ENCODE data around the gene SLC25A38.

The SLC25A38 gene

DNA sequence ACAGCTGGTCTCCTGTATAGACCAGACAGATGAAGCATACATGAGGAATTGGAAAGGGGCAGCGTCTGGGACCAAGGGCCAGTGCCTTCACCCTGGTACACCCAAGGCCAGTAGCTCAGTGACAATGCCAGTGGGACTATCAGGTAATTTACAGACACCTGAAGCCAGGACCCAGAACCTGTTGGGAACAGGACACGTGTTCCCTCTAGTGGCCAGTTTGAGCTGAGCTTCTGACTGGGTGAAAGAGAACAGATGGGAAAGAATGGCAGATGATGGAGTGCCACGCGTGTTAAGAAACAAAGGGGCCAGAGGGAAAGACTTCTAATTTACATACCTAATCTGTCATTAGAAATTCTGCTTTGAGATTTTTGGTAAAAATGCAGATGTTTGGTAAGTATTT lies 5.1 kb upstream of the SLC25A38 start:
- H3K9me3 ChIP-seq (ENCODE audit: control insufficient read depth in 1 of 2, low read length in 2 of 2) = no peaks in the 10 kb centered on the region
- H3K36me3 ChIP-seq (ENCODE audit: control insufficient read depth in 1 of 2, insufficient read depth in 2 of 2, low read length in 2 of 2) = no peaks in the 10 kb centered on the region
- no peak overlapping the region for H3K4me3 ChIP-seq (ENCODE audit: low read depth in 1 of 2, low read length in 2 of 2)
- no peak overlapping the region for H3K27ac ChIP-seq (ENCODE audit: low read length)
- no peaks in the 10 kb centered on the region for H3K27me3 ChIP-seq (ENCODE audit: low read depth, low read length)
- no peaks in the 10 kb centered on the region for H3K4me1 ChIP-seq (ENCODE audit: control insufficient read depth in 1 of 2, insufficient read depth in 2 of 2, low read length in 2 of 2)

DNA sequence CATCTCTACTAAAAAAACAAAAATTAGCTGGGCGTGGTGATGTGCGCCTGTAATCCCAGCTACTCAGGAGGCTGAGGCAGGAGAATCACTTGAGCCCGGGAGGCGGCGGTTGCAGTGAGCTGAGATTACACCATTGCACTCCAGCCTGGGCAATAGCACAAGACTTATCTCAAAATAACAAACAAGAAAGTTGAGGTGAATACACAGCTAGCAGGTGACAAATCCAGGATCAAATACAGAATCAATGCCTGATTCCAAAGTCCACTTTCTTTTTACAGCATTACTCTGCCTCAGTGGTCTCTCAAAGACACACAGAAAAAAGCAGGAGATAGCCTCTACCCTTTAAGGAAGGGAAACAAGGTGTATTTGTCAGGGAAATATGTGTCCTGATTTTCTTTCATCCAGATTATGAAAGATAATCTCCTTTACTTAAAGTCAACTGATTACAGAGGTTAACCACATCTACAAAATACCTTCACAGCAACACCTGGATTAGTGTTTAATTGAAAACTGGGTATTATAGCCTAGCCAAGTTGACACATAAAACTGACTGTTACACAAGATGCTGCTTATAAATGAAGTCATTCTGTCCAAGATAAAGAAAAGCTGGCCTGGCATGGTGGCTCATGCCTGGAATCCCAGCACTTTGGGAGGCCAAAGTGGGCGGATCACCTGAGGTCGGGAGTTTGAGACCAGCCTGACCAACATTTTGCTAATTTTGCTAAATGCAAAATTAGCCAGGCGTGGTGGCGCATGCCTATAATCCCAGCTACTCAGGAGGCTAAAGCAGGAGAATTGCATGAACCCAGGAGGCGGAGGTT lies 4.0 kb upstream of the SLC25A38 start:
- Histone ChIP-seq H3K4me3 (ENCODE audit: low read depth in 1 of 2, low read length in 2 of 2) (no peak overlapping the region), H3K27me3 (ENCODE audit: low read depth, low read length) (no peaks in the 10 kb centered on the region), H3K4me1 (ENCODE audit: control insufficient read depth in 1 of 2, insufficient read depth in 2 of 2, low read length in 2 of 2) (no peaks in the 10 kb centered on the region), H3K36me3 (ENCODE audit: control insufficient read depth in 1 of 2, insufficient read depth in 2 of 2, low read length in 2 of 2) (peaks cover 0 to 7% of the 10 kb centered on the region in 2 donors), H3K27ac (ENCODE audit: low read length) (no peak overlapping the region), H3K9me3 (ENCODE audit: control insufficient read depth in 1 of 2, low read length in 2 of 2) (no peaks in the 10 kb centered on the region)

DNA sequence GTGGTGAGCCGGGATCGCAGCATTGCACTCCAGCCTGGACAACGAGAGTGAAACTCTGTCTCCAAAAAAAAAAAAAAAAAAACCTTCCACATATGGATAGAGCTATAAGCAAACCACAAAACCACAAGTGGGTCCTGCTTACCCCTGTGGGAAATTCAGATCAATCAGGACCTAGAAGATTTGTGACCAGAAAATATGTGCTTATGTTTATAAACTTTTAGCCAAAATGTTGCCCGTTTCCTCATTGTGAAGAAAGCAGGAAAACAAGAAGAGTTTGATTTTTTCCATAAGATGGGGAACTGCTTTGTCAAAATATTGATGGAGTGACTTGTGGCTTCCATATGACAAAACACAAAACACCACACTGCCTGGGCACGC lies 3.4 kb upstream of the SLC25A38 start:
- H3K27ac ChIP-seq (ENCODE audit: low read length) = no peak overlapping the region
- peaks cover 0 to 7% of the 10 kb centered on the region in 2 donors for H3K36me3 ChIP-seq (ENCODE audit: control insufficient read depth in 1 of 2, insufficient read depth in 2 of 2, low read length in 2 of 2)
- H3K9me3 ChIP-seq (ENCODE audit: control insufficient read depth in 1 of 2, low read length in 2 of 2) = no peaks in the 10 kb centered on the region
- H3K4me1 ChIP-seq (ENCODE audit: control insufficient read depth in 1 of 2, insufficient read depth in 2 of 2, low read length in 2 of 2) = peaks cover 0 to 5% of the 10 kb centered on the region in 2 donors
- H3K4me3 ChIP-seq (ENCODE audit: low read depth in 1 of 2, low read length in 2 of 2) = no peak overlapping the region
- H3K27me3 ChIP-seq (ENCODE audit: low read depth, low read length) = no peaks in the 10 kb centered on the region

DNA sequence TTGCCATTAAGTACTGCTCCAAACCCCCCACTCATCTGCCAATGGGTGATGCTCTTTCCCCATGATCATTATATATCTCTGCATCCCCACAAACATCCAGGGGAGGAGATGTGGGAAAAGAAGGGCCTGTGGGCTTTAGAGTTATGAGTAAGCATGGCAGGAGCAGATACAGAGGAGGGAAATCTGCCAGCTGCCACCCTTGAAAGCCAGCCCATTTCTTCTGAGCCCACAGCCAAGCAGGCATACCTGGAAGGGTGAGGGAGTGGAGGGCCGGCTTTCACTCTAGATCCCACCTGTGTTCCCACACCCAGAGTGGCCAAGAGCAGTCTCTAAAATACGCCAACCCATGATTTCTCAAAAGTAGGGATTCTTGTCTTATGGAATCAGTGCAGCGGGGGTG lies 1.7 kb upstream of the SLC25A38 start:
- Histone ChIP-seq H3K36me3 (ENCODE audit: control insufficient read depth in 1 of 2, insufficient read depth in 2 of 2, low read length in 2 of 2) (peaks cover 0 to 7% of the 10 kb centered on the region in 2 donors), H3K4me1 (ENCODE audit: control insufficient read depth in 1 of 2, insufficient read depth in 2 of 2, low read length in 2 of 2) (peaks cover 0 to 13% of the 10 kb centered on the region in 2 donors), H3K27ac (ENCODE audit: low read length) (no peak overlapping the region)

DNA sequence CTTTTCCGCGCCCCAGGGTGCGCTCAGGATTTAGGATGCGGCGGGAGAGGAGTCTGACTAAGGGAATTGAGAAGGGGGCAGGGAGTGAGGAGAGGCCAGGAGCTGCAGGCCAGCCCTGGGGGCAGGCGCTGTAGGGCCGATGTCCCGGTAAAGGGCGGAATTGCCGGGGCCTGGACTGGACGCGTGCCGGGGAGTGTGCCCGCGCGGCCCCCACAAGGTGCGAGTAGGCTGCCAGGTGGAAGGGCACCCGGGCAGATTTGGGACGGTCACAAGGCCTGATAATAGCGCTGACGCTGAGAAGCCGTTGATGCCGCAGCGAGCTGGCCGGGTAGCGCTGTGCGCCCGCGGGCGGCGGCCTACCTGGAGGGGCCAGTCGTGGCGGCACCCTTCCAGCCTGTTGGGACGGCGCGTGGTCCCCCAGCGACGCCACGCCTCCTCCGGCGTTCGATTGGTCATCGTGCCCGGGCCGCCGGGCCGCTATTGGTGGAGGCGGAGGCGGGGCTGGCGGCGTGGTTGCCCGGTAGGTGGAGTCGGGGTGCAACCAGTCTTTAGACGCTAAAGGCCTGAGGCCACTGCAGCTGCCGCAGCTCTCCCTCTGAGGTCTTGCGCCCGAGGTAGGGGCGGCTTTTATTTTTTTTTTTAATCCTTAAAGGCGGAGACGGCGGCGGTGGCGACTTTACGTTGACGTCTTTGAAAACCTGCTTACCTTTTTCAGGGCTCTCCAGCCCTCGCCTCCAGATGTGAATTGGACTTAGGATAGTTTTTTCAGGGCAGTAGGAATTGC lies 903 bp downstream of the SLC25A38 start:
- peak overlapping the region; percentile 79 to 93 for H3K4me3 ChIP-seq (ENCODE audit: low read depth in 1 of 2, low read length in 2 of 2)
- H3K27ac ChIP-seq (ENCODE audit: low read length) = peak overlapping the region; percentile 95
- H3K36me3 ChIP-seq (ENCODE audit: control insufficient read depth in 1 of 2, insufficient read depth in 2 of 2, low read length in 2 of 2) = peaks cover 0 to 7% of the 10 kb centered on the region in 2 donors
- no peaks in the 10 kb centered on the region for H3K27me3 ChIP-seq (ENCODE audit: low read depth, low read length)
- H3K9me3 ChIP-seq (ENCODE audit: control insufficient read depth in 1 of 2, low read length in 2 of 2) = no peaks in the 10 kb centered on the region
- H3K4me1 ChIP-seq (ENCODE audit: control insufficient read depth in 1 of 2, insufficient read depth in 2 of 2, low read length in 2 of 2) = peaks cover 0 to 13% of the 10 kb centered on the region in 2 donors

More for the DNA sequence above, 1.7 kb upstream of the SLC25A38 start:
- Histone ChIP-seq H3K9me3 (ENCODE audit: control insufficient read depth in 1 of 2, low read length in 2 of 2) (no peaks in the 10 kb centered on the region), H3K4me3 (ENCODE audit: low read depth in 1 of 2, low read length in 2 of 2) (no peak overlapping the region), H3K27me3 (ENCODE audit: low read depth, low read length) (no peaks in the 10 kb centered on the region)

DNA sequence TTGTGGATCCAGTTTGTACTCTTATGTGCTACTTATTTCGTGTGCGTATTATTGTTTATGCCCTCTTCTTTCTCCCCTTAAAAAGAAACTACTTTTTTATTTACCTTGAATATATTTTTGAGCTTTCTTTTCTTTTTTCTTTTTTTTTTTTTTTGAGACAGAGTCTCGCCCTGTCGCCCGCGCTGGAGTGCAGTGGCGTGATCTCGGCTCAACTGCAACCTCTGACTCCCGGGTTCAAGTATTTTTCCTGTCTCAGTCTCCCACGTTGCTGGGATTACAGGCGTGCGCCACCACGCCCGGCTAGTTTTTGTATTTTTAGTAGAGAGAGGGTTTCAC lies 1.5 kb downstream of the SLC25A38 start:
- no peaks in the 10 kb centered on the region for H3K27me3 ChIP-seq (ENCODE audit: low read depth, low read length)
- H3K4me1 ChIP-seq (ENCODE audit: control insufficient read depth in 1 of 2, insufficient read depth in 2 of 2, low read length in 2 of 2) = peaks cover 0 to 13% of the 10 kb centered on the region in 2 donors
- peak overlapping the region; percentile 31 for H3K27ac ChIP-seq (ENCODE audit: low read length)
- H3K4me3 ChIP-seq (ENCODE audit: low read depth in 1 of 2, low read length in 2 of 2) = peak overlapping the region; percentile 52 to 93
- peaks cover 0 to 11% of the 10 kb centered on the region in 2 donors for H3K36me3 ChIP-seq (ENCODE audit: control insufficient read depth in 1 of 2, insufficient read depth in 2 of 2, low read length in 2 of 2)
- H3K9me3 ChIP-seq (ENCODE audit: control insufficient read depth in 1 of 2, low read length in 2 of 2) = no peaks in the 10 kb centered on the region

DNA sequence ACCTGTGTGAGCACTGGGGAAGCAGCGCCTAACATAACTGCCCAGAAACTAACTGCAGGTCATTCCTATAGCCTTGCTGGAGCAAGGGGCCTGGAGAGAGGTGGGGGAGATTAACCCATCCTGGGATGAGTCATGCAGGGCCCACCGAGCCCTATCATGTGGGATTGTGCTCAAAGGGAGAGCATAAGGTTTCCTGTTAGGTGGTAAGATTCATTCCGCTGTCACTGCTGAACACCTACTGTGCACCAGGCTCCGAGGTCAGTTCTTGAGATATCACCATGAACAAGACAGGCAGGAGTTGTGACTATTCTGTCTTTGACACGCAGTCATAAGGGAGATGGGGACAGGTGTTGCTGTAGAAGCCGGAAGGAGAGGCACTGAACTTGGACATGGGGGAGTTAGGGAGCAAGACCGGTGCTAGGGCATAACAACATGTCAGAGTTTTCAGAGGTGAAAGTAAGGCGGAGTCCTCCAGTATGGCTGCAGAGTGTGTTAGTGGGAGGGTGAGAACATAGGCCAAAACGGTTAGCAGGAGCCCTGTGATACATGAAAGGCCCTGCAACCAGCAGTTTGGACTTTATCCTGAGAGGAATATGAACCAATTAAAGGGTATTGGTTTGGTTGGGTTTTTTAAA lies 2.4 kb downstream of the SLC25A38 start:
- no peak overlapping the region for H3K27ac ChIP-seq (ENCODE audit: low read length)
- H3K4me3 ChIP-seq (ENCODE audit: low read depth in 1 of 2, low read length in 2 of 2) = no peak overlapping the region
- H3K4me1 ChIP-seq (ENCODE audit: control insufficient read depth in 1 of 2, insufficient read depth in 2 of 2, low read length in 2 of 2) = peaks cover 0 to 13% of the 10 kb centered on the region in 2 donors

DNA sequence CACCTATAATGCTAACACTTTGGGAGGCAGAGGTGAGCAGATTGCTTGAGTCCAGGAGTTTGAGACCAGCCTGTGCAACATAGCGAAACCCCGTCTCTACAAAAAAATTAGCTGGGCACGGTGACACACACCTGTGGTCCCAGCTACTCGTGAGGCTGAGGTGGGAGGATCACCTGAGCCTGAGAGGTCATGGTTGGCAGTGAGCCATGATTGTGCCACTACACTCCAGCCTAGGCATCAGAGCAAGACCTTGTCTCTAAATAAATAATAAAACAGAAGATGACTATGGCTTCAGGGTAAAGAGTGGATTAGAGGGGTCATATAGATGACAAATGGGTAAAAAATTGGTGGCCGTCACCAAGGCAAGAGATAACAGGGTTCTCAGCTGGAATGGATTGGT lies 3.1 kb downstream of the SLC25A38 start:
- Histone ChIP-seq H3K27me3 (ENCODE audit: low read depth, low read length) (no peaks in the 10 kb centered on the region), H3K36me3 (ENCODE audit: control insufficient read depth in 1 of 2, insufficient read depth in 2 of 2, low read length in 2 of 2) (peaks cover 12 to 26% of the 10 kb centered on the region in 2 donors), H3K27ac (ENCODE audit: low read length) (no peak overlapping the region), H3K4me1 (ENCODE audit: control insufficient read depth in 1 of 2, insufficient read depth in 2 of 2, low read length in 2 of 2) (peaks cover 0 to 13% of the 10 kb centered on the region in 2 donors), H3K4me3 (ENCODE audit: low read depth in 1 of 2, low read length in 2 of 2) (no peak overlapping the region), H3K9me3 (ENCODE audit: control insufficient read depth in 1 of 2, low read length in 2 of 2) (no peaks in the 10 kb centered on the region)

More for the DNA sequence above, 2.4 kb downstream of the SLC25A38 start:
- Histone ChIP-seq H3K27me3 (ENCODE audit: low read depth, low read length) (no peaks in the 10 kb centered on the region), H3K36me3 (ENCODE audit: control insufficient read depth in 1 of 2, insufficient read depth in 2 of 2, low read length in 2 of 2) (peaks cover 5 to 19% of the 10 kb centered on the region in 2 donors), H3K9me3 (ENCODE audit: control insufficient read depth in 1 of 2, low read length in 2 of 2) (no peaks in the 10 kb centered on the region)

DNA sequence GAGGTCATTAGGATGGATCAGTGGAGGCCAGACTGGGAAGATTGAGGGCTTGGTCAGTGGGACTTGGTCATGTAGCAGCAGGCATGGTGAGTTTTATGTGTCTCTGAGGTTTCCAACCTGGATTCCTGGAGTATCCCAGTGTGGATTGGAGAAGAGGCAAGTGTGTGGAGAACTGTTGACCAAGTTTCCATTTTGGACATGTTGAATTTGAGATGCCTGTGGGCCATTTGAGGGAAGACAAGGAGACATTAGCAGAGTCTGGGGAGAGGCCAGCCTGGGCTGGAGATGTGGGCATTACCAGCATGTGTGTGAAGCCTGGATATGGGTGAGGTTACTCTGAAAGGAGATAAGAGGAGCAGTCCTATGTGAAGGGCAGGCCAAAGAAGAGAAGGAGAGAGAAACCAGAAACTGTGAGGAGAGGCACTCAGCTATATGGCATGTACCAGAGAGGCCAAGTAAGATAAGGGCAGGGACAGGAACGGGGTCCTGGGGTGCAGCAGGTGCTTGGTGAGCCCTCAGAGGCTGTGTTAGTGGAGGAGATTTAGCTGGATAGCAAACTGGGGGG lies 4.3 kb downstream of the SLC25A38 start:
- H3K36me3 ChIP-seq (ENCODE audit: control insufficient read depth in 1 of 2, insufficient read depth in 2 of 2, low read length in 2 of 2) = peaks cover 22 to 37% of the 10 kb centered on the region in 2 donors
- no peak overlapping the region for H3K27ac ChIP-seq (ENCODE audit: low read length)
- H3K4me1 ChIP-seq (ENCODE audit: control insufficient read depth in 1 of 2, insufficient read depth in 2 of 2, low read length in 2 of 2) = peaks cover 0 to 13% of the 10 kb centered on the region in 2 donors
- H3K27me3 ChIP-seq (ENCODE audit: low read depth, low read length) = no peaks in the 10 kb centered on the region
- H3K4me3 ChIP-seq (ENCODE audit: low read depth in 1 of 2, low read length in 2 of 2) = no peak overlapping the region
- no peaks in the 10 kb centered on the region for H3K9me3 ChIP-seq (ENCODE audit: control insufficient read depth in 1 of 2, low read length in 2 of 2)

DNA sequence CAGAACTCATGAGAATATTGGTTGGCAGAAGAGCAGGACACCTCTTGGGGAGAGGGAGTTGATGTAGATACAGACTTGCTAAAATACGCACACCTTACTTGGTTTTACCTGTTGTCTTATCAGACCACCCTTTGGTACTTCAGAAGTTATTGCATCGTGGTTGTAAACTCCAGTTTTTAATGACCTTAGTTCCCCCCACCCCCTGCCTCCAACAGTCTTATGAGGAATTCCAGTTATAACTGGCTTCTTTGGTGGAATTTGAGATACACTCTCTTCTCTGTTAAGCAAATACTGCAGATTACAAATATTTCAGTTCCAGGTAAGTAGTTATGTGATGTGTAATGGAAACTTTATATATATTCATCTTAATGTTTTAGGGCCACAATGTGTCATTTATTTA lies 5.0 kb downstream of the SLC25A38 start:
- no peak overlapping the region for H3K27ac ChIP-seq (ENCODE audit: low read length)

DNA sequence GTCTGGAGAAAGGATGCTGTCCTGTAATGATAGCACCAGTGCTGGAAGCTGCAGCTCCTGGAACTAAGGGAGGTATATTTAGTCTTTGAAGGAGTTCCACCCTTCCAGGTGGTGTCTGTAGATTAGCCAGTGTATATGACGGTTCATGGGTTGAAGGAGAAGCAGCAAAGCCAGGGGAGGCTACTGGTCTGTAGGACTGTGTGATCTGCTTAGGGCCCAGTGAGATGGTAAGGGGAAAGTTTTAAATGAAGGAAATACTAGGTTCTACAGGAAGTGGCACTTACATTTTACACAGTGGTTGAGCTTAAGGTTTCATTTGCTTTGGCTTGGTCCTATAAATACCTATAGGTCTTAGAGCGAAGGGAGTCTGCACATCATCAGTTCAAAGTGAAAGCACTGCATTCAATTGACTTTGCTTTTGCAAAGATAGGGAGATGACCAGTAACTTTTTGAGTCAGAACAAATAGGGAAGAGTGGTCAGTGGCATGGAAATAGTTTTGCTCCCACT lies 5.6 kb downstream of the SLC25A38 start:
- peaks cover 28 to 45% of the 10 kb centered on the region in 2 donors for H3K36me3 ChIP-seq (ENCODE audit: control insufficient read depth in 1 of 2, insufficient read depth in 2 of 2, low read length in 2 of 2)
- no peak overlapping the region for H3K27ac ChIP-seq (ENCODE audit: low read length)
- H3K9me3 ChIP-seq (ENCODE audit: control insufficient read depth in 1 of 2, low read length in 2 of 2) = no peaks in the 10 kb centered on the region
- H3K27me3 ChIP-seq (ENCODE audit: low read depth, low read length) = no peaks in the 10 kb centered on the region
- peaks cover 0 to 13% of the 10 kb centered on the region in 2 donors for H3K4me1 ChIP-seq (ENCODE audit: control insufficient read depth in 1 of 2, insufficient read depth in 2 of 2, low read length in 2 of 2)
- H3K4me3 ChIP-seq (ENCODE audit: low read depth in 1 of 2, low read length in 2 of 2) = no peak overlapping the region

More for the DNA sequence above, 5.0 kb downstream of the SLC25A38 start:
- no peaks in the 10 kb centered on the region for H3K27me3 ChIP-seq (ENCODE audit: low read depth, low read length)
- no peak overlapping the region for H3K4me3 ChIP-seq (ENCODE audit: low read depth in 1 of 2, low read length in 2 of 2)
- H3K36me3 ChIP-seq (ENCODE audit: control insufficient read depth in 1 of 2, insufficient read depth in 2 of 2, low read length in 2 of 2) = peaks cover 26 to 43% of the 10 kb centered on the region in 2 donors
- peaks cover 0 to 13% of the 10 kb centered on the region in 2 donors for H3K4me1 ChIP-seq (ENCODE audit: control insufficient read depth in 1 of 2, insufficient read depth in 2 of 2, low read length in 2 of 2)
- no peaks in the 10 kb centered on the region for H3K9me3 ChIP-seq (ENCODE audit: control insufficient read depth in 1 of 2, low read length in 2 of 2)
